Peyer's patch (tissue), 4 donors: ENCODE results near the gene CAPS. TPM values are rescaled to one million over a fixed set of nuclear protein-coding genes. Genes with fewer than 3 reads are reported as not detected.
A peak's percentile ranks its signal among the peaks of the same experiment; 100 is the strongest.

ENCODE experiments used
- DNase-seq, 3 donors: peaks; one replicate each; pipeline ENCODE4 v3.0.0-alpha.2; 2017 to 2019
- H3K27ac ChIP-seq, 4 donors: fragments of 200-600 bp; sonication (generic); one replicate each; pipeline ENCODE4 v1.5.1; 2016 to 2019
- H3K27me3 ChIP-seq, 2 donors: fragments of 200-600 bp; sonication (generic); one replicate each; pipeline ENCODE4 v1.5.1; 2019
- H3K36me3 ChIP-seq, 3 donors: fragments of 200-600 bp; sonication (generic); one replicate each; pipeline ENCODE4 v1.5.1; 2016 to 2019
- H3K4me1 ChIP-seq, 4 donors: fragments of 200-600 bp; sonication (generic); one replicate each; pipeline ENCODE4 v1.5.1; 2016 to 2019
- H3K4me3 ChIP-seq, 4 donors: fragments of 200-600 bp; sonication (generic); 1 replicate in 3 of 4; 2 replicates in 1 of 4; pipeline ENCODE4 v1.5.1; 2016 to 2019; ENCODE audit warnings: mild to moderate bottlenecking in 1 of 4
- H3K9me3 ChIP-seq, 4 donors: fragments of 200-600 bp; sonication (generic); one replicate each; pipeline ENCODE4 v1.5.1; 2016 to 2019; ENCODE audit warnings: mild to moderate bottlenecking in 1 of 4
- CTCF ChIP-seq, 6 experiments: fragments of 450-650 bp in 4 of 6; fragments of 200-600 bp in 2 of 6; sonication (generic) in 1 of 6; IDR thresholded peaks; one replicate each; pipeline ENCODE4 v1.5.1; 2017 to 2019; ENCODE audit warnings: antibody characterized with exemption in 6 of 6, mild to moderate bottlenecking in 3 of 6, moderate library complexity in 1 of 6
- POLR2A ChIP-seq, 2 donors: fragments of 450-650 bp; IDR thresholded peaks; one replicate each; pipeline ENCODE4 v1.5.1; 2017; ENCODE audit warnings: antibody characterized with exemption in 2 of 2, mild to moderate bottlenecking in 2 of 2, moderate library complexity in 2 of 2
- total RNA-seq, 4 donors: library from RNA; depleted of rRNA; stranded (reverse); fragments of >200 nt; gene quantifications; one replicate each; pipeline ENCODE4 v1.1.0, GENCODE V29; 2016

The CAPS gene
- total RNA-seq, 4 donors from 2014 or later = 9.5 to 44.6 (median 24.4) TPM

DNA sequence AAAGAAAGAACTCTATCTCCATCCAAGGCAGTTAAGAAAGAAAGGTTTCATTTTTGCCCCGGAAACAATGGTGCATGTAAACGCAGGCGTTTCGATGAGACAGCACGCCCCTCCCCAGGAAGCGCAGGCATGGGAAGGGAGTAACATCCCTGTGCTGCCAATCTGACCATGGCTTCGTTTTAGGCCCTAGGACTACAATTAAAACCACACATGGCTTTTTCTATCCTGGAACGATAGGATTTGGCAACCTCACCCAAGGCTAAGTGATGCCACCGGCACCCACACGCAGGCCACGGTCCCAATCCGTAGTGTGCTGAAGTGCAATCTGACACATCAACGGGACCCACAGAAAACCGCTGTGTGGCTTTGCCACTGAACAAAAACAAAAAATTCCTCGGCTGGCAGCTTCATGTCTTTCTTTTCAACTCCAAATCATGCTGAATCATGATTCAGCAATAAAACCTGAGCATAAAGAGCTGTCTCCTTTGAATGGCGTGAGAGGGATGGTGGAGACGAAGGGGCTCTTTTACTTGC lies 39.7 kb downstream of the CAPS start:
- Histone ChIP-seq H3K9me3 (no peaks in the 10 kb centered on the region), H3K27ac (peak overlapping the region; percentile 37 to 71 (median 64)), H3K4me3 (no peak overlapping the region), H3K36me3 (peaks cover 0 to 6% (median 0%) of the 10 kb centered on the region in 3 donors), H3K4me1 (peaks cover 10 to 98% (median 21%) of the 10 kb centered on the region in 4 donors), H3K27me3 (no peaks in the 10 kb centered on the region)
- DNase-seq = no peak
- TF ChIP-seq CTCF (IDR thresholded peaks at IDR 0.05) = no peak
- TF ChIP-seq POLR2A (IDR thresholded peaks at IDR 0.05) = no peak

DNA sequence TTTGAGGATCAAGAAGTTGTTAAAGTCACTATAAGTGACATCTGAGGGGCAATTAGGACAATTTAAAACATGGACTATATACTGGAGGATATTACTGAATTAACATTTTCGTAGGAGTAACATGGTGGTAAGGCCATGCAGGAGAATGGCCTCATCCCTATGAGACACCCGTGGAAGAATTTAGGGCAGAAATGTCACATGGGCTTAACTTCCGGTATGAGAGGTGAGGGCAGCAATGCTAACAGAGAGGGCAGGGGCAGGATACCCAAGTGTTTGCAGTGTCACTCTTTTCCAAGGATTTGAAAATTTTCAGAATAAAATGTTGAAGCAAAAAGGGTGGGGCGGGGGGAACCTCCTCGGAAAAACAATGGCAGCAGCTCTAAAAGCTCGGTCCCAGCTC lies 40.2 kb downstream of the CAPS start:
- H3K9me3 ChIP-seq = no peaks in the 10 kb centered on the region
- TF ChIP-seq POLR2A (IDR thresholded peaks at IDR 0.05) = no peak
- no peak for TF ChIP-seq CTCF (IDR thresholded peaks at IDR 0.05)
- DNase-seq = no peak
- no peaks in the 10 kb centered on the region for H3K27me3 ChIP-seq
- H3K4me3 ChIP-seq = peak overlapping the region in 1 of 4 donors; percentile 6
- peaks cover 0 to 4% (median 0%) of the 10 kb centered on the region in 3 donors for H3K36me3 ChIP-seq
- peak overlapping the region; percentile 37 to 71 (median 64) for H3K27ac ChIP-seq
- peaks cover 10 to 98% (median 19%) of the 10 kb centered on the region in 4 donors for H3K4me1 ChIP-seq

- Histone ChIP-seq H3K9me3 (no peaks in the 10 kb centered on the region), H3K36me3 (no peaks in the 10 kb centered on the region), H3K4me1 (peaks cover 10 to 98% (median 23%) of the 10 kb centered on the region in 4 donors), H3K27me3 (no peaks in the 10 kb centered on the region), H3K4me3 (no peak overlapping the region), H3K27ac (peak overlapping the region in 2 of 4 donors; percentile 36 to 71)
- TF ChIP-seq CTCF (IDR thresholded peaks at IDR 0.05) = no peak
- no peak for TF ChIP-seq POLR2A (IDR thresholded peaks at IDR 0.05)
- DNase-seq = no peak
Observed at GRCh38 chr19:5955636-5955935, 41.5 kb downstream of the CAPS start.

GRCh38 chr19:5956323-5956722 lies 42.3 kb downstream of the CAPS start:
- Histone ChIP-seq H3K27me3 (no peaks in the 10 kb centered on the region), H3K9me3 (no peaks in the 10 kb centered on the region), H3K4me3 (no peak overlapping the region), H3K36me3 (no peaks in the 10 kb centered on the region), H3K4me1 (peaks cover 11 to 98% (median 27%) of the 10 kb centered on the region in 4 donors), H3K27ac (peak overlapping the region in 2 of 4 donors; percentile 52 to 56)
- TF ChIP-seq POLR2A (IDR thresholded peaks at IDR 0.05) = no peak
- TF ChIP-seq CTCF (IDR thresholded peaks at IDR 0.05) = no peak
- DNase-seq = no peak

DNA sequence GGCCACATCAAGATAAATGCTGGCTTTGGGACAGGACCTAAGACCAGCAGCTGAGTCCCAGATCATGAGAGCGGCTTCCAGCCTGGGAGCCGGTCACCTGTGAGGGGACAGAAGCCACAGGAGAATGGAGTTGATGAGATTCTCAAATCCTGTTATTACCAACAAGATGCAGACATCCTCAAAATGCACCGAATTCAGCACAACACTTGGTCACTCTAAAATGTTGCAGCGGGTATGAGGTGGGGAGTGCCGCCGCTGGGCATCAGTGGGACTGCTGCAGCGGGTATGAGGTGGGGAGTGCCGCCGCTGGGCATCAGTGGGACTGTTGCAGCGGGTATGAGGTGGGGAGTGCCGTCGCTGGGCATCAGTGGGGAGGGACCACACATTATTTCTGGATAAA lies 42.7 kb downstream of the CAPS start:
- H3K36me3 ChIP-seq = no peaks in the 10 kb centered on the region
- no peaks in the 10 kb centered on the region for H3K9me3 ChIP-seq
- peak overlapping the region in 2 of 4 donors; percentile 52 to 56 for H3K27ac ChIP-seq
- H3K27me3 ChIP-seq = no peaks in the 10 kb centered on the region
- no peak overlapping the region for H3K4me3 ChIP-seq
- no peak for TF ChIP-seq CTCF (IDR thresholded peaks at IDR 0.05)
- no peak for TF ChIP-seq POLR2A (IDR thresholded peaks at IDR 0.05)
- H3K4me1 ChIP-seq = peaks cover 15 to 98% (median 27%) of the 10 kb centered on the region in 4 donors
- no peak for DNase-seq

DNA sequence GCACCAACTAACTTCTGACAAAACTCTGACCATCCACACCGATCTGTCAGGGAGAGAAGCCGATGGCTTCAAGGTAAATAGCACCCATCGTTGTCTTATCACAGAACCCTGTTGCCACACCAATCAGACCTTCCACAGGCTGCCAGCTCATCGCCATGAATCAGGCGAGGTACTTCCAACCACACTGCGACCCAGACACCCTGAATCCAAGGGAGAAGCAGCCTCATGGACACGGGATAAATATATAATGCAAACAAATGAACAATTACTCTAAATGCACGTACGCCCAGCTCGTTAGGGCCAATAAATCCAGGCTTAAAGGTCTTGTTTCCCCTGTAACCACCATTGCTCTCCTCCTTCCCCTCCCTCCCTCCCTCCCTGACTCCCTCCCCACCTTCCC lies 43.1 kb downstream of the CAPS start:
- Histone ChIP-seq H3K27ac (peak overlapping the region in 2 of 4 donors; percentile 52 to 56), H3K36me3 (no peaks in the 10 kb centered on the region), H3K4me3 (no peak overlapping the region), H3K9me3 (no peaks in the 10 kb centered on the region), H3K27me3 (no peaks in the 10 kb centered on the region), H3K4me1 (peaks cover 18 to 98% (median 27%) of the 10 kb centered on the region in 4 donors)
- TF ChIP-seq CTCF (IDR thresholded peaks at IDR 0.05) (no peak), POLR2A (IDR thresholded peaks at IDR 0.05) (no peak)
- DNase-seq = peak in 1 of 3 donors; percentile 72
